T47D (cell line): Measurements from ENCODE around the gene RGL1.
"Not testable (repeated sequence)": the region's sequence is repeated elsewhere in the genome, so short reads cannot be mapped to it uniquely, and the experiment has no call there.

ENCODE experiments used
- DNase-seq, 2 experiments: peaks; one replicate each; pipeline versions ENCODE4 v3.0.0 to v3.0.0-alpha.2; 2011 to 2012; ENCODE audit warnings: low read depth in 1 of 2, low spot score in 1 of 2
- JUND ChIP-seq: IDR thresholded peaks from 2 replicates; pipeline ENCODE4 v1.6.1; 2012; ENCODE audit warnings: low read depth
- in situ Hi-C: cut with HindIII; loops from 2 replicates; pipeline ENCODE4 v1.10.0; 2016; ENCODE audit warnings: low sequenced_read_pairs, low pct_unique_long_range_greater_than_20kb

The RGL1 gene

DNA sequence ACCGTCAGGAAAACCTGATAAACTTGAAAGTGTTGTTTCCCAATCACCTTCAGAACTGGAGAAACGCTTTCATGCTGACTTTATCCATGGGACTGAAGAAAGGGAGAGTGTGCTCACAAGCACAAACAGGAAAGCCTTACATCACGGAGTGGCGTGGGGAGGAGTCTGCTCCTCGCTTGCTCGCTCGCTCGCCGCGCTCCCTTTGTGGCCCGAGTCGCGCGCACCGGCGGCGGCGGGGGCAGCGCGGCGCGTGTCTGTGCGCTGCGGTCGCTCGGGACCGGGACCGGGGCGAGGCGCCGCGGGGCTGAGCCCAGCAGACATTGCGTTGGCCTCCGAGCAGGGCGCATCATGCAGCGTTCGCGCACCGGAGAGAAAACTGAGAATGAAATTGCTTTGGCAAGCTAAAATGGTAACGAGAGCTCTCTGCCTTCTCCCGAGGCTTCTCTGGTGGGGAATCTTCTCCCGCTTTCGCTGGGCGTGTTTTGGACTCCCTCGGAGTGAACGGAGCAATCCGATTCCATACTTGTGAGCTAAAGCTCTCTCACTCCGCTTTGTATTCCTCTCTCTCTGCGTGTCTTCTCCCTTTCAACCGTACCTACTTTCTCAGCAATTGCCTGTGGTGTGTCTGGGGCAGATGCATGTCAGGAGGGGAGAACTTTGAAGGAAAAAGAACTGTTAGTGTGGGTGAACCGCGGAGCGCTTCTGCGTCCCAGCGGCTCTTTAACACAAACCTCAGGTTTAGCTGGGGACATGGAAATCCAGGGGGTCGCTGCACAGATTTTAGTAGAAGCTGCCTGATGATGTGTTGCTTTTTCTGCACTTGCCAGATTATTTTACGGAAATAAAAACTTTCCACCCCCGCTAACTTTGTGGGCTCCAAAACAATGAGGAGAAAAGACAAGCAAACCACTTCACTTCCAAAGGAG, at the start of gene RGL1:
Gene RGL1, plus strand, starts transcription at position 205 of the 926 bp plus-strand sequence. Its CDS starts 178 bp downstream, at position 383.
- in situ Hi-C loops: no loop called here
- TF ChIP-seq JUND: no peak
- DNase-seq: peak; percentile 48 to 86

DNA sequence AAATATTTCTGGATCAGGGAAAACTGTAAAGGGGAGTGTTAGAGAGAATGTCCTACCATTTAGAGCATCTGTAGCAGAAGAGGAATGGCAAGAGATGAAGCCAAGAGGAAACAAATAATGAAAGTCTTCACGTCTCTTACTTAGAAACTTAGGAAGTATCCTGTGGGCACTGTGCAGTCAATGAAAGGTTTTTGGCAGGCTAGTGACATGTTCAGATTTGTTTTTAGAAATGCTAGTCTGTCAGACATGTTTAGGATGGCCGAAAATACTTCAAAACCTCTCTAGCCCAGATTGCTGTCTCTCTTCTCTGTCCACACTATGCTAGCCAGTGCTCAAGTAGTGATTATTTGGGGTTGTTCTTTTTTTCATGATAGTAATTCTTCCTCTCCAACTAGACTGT, 48.6 kb upstream of the RGL1 start:
- no peak for TF ChIP-seq JUND
- in situ Hi-C loops: no loop called here
- DNase-seq: no peak

DNA sequence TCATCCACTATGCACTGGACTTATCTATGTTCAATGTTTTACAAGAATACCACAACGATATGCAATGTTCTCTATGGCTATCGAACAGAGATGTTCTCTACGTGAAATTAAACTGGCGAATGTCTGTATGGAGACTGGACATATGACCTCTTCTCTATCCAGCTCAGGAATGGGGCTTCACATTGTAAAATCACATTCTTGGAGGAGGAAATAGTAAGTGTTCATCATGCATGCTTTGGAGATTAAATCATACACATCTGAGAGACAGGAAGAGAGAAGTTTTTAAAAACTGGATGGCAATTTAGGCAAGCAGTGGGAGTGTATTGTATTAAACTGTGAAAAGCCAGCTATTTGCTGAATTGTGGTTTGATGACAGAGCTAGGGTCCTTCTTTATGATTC, 47.9 kb upstream of the RGL1 start:
- DNase-seq: no peak
- no peak for TF ChIP-seq JUND
- in situ Hi-C loops: no loop called here

DNA sequence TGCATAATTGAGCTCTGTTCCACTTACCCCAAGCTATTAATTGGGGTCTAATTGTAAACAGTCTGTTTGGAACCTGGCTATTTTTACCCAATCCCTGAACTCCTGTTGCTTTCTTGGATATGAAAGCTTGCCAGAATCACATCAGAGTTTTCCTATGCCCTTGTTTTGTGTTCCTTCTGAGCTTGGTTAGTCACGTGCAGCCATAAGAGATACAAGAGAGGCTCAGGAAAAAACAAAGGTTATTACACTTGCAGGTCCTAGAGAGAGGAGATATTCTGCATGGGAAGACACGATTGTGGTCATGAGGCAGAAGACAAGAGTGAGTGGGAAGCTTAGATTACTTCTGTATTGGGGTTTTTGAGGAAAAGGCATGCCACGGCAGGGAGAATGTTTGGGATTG, 46.0 kb upstream of the RGL1 start:
- no peak for TF ChIP-seq JUND
- in situ Hi-C loops: no loop called here
- no peak for DNase-seq

DNA sequence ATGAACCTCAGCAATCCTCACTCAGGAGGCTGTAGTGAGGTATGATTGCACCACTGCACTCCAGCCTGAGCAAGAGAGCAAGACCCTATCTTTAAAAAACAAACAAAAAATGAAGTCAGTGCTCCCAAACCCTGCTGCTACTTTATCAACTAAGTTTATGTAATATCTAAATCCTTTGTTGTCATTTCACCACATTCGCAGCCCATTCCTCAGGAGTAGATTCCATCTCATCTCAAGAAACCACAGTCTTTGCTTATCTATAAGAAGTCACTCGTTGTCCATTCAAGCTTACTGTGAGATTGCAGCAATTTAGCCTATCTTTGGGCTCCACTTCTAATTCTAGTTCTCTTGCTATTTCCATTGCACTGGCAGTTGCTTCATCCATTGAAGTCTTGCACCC, 44.3 kb upstream of the RGL1 start:
- no peak for DNase-seq
- in situ Hi-C loops: no loop called here

DNA sequence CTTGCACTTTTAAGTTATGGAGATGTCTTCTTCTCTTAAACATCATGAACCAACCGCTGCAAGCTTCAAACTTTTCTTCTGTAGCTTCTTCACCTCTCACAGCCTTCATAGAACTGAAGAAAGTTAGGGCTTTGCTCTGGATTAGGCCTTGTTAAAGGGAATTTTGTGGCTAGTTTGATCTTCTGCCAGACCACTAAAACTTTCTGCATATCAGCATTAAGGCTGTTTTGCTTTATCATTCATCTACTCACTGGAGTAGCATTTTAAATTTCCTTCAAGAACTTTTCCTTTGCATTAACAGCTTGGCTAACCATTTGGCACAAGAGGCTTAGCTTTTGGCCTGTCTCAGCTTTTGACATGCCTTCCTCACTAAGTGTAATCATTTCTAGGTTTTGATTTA, 43.0 kb upstream of the RGL1 start:
- no peak for DNase-seq
- in situ Hi-C loops: no loop called here
- no peak for TF ChIP-seq JUND

More for the DNA sequence above, 44.3 kb upstream of the RGL1 start:
- no peak for TF ChIP-seq JUND

DNA sequence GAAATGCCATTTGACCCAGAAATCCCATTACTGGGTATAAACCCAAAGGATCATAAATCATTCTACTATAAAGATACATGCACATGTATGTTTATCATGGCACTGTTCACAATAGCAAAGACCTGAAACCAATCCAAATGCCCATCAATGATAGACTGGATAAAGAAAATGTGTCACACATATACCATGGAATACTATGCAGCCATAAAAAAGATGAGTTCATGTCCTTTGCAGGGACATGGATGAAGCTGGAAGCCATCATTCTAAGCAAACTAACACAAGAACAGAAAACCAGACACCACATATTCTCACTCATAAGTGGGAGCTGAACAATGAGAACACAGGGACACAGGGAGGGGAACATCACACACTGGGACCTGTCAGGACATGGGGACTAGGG, 42.1 kb upstream of the RGL1 start:
- in situ Hi-C loops, DNase-seq: not testable (repeated sequence)

DNA sequence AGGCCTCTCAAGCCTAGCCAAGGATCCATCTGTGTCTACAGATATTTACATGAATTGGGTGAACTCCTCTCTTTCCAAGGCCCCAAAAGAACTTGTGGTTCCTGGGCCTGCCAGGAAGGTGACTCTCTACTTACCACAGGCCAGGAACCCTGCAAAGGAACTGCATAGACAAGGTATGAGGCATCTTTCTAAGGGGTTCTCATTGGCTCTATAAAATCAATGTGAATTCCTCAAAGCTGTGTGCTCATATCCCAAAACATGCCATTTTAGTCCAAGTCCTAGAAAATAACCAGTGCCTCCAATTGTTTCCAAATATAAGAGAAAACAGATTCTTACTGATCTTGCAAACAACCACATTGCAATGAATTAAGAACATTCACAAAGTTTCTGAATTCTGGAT, 39.9 kb upstream of the RGL1 start:
- no peak for TF ChIP-seq JUND
- DNase-seq: no peak
- in situ Hi-C loops: no loop called here

DNA sequence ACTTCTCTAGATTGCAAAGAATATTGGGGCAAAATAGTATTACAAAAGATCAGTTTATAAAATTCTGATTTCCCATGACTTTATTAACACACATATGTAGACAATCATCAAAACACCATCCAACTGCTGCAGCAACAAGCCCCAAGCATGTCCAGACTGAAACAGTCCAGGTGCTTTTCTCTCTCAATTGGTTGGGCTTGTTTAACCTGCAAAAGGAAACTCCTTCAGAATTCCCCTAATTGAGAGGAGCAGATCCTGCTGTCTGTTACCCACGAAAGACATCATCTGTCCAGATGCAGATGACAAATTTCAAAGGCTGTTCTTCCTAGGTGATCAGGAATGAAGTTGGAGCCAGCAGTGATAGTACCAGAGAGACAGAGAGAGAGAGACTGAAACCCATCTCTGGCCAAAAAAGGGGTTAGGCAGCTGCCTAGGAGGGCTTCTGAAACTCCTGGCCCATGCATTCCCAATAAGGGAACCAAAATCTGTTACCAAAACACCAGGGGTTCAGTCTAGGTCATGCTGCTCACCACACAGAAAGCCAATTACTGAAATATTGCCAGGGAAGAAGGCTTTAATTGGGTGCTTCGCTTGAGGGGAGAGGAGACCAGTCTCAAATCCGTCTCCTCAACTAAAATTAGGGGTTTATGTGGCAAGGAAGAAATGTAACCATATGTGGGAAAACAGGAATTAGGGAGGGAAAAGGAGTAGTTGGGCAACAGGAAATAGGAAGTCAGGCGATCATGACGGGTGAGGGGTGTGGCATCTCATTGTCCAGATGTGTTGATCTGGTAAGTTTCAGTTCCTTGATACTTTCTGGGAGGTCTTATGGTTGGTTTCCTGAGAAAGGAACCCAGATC, 34.7 kb upstream of the RGL1 start:
- no peak for TF ChIP-seq JUND
- in situ Hi-C loops: no loop called here
- DNase-seq: no peak

DNA sequence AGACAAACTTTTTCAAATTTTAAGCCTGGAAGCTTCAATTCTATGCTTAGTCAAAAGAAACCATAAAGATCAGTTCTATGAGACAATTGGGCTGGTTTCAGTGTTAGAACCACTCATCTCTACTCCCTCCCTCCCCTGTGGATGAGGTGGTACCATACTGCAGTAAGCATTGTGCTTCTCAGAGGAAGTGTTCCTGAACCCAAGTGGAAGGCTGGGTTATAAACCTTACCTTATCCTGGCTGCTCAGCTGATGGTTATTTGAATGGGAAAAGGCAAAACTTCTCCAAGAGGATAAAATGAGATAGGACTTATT, 34.1 kb upstream of the RGL1 start:
- in situ Hi-C loops: no loop called here

DNA sequence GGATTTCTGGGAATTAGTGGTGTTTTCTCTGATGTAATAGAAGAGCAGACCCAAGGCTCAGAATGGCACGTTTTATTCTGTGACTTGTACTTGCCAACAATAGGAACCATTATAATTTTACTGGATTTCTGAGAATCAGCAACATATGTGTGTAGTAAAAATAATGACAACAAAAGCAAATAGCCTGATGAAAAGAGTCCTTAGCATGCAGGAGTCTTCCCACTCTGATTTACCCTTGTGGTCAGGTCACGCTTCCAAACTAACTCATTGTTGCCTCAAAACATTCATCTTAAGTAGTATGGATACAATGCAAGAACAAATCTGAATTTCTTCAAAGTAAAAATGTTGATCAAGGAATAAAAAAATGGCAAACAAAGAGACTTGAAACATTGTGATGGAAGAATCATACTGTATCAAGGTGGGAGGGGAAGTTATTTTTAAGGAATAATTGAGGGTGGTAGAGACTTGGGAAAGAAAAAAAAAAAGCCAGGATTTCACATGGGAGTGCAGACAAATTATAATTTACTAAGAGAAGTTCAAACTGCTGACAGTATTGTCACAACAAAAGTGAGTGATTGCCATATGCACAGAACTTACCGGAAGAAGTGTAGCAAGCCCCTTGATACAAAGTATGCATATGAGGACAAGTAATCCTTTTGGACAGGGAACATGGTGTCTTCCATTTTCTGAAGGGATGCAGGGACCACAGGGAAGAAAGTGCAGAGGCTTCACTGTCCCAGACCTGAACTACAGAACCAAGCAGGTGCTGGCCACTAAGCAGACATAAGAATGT, 31.2 kb upstream of the RGL1 start:
- in situ Hi-C loops: no loop called here
- DNase-seq: no peak
- no peak for TF ChIP-seq JUND

More for the DNA sequence above, 34.1 kb upstream of the RGL1 start:
- DNase-seq: no peak
- TF ChIP-seq JUND: no peak

DNA sequence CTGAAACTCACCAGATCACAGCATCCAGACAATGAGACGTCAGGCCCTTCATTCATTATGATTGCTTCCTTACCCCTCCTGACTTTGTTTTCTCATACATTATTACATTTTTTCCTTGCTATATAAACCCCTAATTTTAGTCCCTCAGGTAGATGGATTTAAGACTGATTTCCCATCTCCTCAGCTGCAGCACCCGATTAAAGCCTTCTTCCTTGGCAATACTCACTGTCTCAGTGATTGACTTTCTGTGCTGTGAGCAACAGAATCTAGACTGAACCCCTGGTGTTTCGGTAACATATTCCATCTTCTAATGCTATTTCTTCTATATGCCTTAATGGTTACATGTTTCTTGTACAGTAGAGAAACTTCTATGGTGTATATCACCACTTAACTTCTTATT, 30.0 kb upstream of the RGL1 start:
- no peak for DNase-seq
- in situ Hi-C loops: no loop called here
- TF ChIP-seq JUND: no peak

DNA sequence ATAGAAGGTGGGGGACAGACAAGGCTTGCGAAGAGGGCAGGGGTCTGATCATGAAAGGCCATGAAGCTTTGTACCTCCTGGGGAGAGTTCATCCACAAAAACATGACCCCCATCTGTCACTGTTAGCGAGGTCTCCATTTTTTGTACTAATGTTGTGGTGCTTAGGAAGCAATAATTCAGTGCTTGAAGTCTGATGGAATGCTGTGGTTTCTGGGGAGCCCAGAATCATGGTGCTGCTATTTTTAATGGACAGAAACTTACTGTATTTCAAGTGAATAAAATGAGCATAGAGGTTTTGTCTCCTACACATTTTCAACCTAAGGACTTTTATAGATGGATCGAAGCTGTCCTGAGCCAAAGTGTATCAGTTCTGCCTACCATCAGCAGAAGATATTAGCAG, 28.2 kb upstream of the RGL1 start:
- in situ Hi-C loops: no loop called here
- no peak for DNase-seq
- no peak for TF ChIP-seq JUND
